Measurements from ENCODE around the gene ESPN.
"Not testable (repeated sequence)": the region's sequence is repeated elsewhere in the genome, so short reads cannot be mapped to it uniquely, and the experiment has no call there.

ESPN gene

GRCh38 chr1:6447016-6447817 is 22.6 kb downstream of the ESPN start:
- DNase-seq (ENCODE audit: low read depth in 2 of 3, low spot score in 2 of 3) = no peak

GRCh38 chr1:6447818-6448748 is 23.5 kb downstream of the ESPN start:
- DNase-seq (ENCODE audit: low read depth in 2 of 3, low spot score in 2 of 3) = no peak

GRCh38 chr1:6448749-6449631 is 24.4 kb downstream of the ESPN start:
- no peak for DNase-seq (ENCODE audit: low read depth in 2 of 3, low spot score in 2 of 3)

GRCh38 chr1:6450005-6450450 is 25.5 kb downstream of the ESPN start:
- DNase-seq (ENCODE audit: low read depth in 2 of 3, low spot score in 2 of 3) = no peak

DNA sequence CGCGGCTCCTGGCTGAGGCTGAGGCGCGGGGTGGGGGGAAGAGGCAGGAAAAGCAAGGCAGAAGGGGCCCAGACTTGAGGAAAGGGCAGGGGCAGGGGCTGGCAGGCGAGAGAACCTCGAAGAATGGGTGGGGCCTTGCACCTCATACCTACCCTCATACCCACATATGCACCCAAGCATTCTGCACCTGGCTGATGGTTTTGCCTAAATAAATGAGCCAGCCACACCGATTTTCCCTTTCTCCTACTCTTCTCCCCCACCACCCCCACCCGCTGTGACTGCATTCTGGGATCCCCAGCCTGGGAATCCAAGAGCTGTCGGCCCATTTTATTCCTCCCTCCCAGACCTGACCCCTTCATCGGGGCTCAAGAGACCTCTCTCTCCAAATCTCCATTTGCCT is 25.9 kb downstream of the ESPN start:
- not testable (repeated sequence) for DNase-seq (ENCODE audit: low read depth in 2 of 3, low spot score in 2 of 3)

GRCh38 chr1:6450943-6451373 is 26.4 kb downstream of the ESPN start:
- DNase-seq (ENCODE audit: low read depth in 2 of 3, low spot score in 2 of 3) = no peak

DNA sequence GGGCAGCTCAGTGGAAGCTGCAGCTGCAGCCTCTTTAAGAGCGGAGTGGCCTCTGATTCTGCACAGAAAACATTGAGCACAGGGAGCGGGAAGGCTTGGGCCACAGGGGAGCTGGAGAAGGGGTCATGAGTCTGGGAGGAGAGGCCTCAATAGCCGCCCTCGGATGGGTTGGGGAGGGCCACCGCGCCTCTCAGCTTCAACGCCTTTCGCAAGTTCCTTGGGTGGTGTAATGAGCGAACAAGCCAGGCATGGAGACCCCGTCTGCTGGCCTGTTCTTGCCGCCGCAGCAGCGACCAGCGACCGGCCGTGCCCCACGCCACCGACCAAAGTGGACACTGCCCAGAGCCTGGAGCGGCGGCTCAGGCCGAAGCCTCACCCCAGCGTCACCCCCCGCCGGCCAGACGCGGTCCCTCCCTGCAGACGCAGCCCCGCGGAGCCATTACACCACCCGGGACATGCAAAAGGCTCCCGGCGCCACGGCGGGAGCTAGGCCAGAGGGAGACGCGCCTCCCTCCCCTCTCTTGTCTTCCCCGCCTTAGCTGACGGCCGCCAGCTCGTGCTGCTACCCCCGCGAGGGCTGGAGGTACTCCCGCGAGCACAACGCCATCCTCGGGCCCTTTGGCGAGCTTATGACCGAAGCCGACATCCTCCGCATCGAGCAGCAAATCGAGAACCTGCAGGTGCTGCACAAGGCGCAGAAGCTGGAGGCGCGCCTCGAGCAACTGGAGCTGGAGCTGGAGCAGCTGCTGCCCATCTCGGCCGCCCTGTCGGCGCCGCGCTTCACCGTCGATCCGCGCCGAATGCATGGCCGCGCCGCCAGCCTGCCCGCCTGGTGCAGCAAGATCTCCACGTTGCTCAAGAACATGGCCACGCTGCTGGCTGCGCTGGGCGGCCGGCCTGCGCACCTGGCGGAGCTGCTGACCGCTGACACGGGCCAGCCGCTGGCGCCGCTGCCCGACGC is 29.6 kb downstream of the ESPN start:
- not testable (repeated sequence) for DNase-seq (ENCODE audit: low read depth in 2 of 3, low spot score in 2 of 3)

DNA sequence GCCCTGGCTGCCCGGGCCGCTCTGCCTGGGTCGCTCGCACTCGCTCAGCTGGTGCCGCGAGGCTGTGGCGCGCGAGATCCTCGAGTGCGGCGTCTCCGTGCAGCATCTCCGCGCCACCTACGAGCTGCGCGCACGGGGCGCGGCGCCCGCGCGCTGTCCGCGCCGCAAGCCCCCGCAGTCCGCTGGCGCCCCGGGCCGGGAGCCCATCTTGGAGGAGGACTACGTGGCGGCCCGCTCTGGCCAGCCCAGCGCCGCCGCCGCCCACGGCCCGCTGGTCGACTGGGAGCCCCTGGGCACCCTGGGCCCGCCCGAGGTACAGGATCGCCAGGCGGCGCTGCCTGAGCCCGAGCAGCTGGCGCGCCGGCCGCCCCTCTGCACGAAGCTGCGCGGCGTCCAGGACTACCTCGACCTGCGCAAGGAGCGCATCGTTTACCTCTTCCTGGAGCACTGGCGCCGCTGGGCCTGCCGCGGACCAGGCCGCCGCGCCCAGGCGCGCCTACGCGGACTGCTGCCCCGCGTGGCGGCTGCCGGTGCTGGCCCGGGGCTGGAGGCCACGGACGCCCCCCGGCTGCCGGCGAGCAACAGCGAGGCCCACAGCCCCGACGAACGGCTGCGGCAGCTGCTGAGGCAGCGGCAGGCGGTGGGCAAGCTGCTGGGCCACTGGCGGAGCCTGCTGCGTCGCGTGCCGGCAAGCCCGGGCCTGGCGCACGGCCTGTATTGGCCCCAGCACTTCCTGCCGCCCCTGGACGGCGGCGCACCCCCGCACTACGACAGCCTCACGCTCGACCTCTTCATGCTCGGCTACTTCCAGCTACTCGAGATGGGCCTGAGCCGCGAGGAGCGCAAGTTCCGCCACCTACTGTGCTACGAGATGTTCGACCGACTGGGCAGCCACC is 30.5 kb downstream of the ESPN start:
- no peak for DNase-seq (ENCODE audit: low read depth in 2 of 3, low spot score in 2 of 3)

DNA sequence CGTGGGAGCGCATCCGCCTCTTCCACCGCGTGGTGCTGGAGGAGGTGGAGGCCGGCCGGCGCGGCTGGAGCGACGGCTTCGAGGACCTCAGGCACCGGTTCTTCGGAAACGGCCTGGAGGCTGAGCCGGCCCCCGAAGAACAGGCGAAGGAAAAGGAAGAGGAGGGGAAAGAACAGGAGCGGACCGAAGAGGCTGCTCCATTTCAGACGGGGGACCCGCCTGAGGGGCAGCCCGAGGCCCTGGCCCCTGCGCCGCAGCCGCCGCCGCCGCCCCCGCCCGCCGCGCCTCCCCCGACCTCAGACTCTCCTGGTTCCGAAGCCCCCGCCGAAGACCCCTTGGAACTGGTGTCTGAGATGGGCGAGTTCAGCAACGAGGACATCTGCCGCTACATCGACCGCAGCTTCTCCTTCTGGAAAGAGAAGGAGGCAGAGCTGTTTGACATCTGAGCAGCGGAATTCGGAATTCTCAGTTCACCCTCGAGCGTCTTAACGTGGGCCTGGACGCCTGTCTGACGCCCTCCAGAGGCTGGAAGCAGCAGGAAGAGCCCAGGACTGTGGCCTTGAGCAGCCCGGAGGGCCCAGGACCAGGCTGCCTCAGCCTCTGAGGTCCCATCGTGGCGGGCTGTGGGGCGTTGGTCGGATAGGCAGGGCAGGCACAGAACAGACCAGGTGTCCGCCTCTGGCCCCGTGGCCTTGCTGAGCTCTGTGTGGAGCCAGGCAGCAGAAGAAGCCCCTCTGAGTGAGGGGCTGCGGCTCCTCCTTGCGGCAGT is 31.4 kb downstream of the ESPN start:
- DNase-seq (ENCODE audit: low read depth in 2 of 3, low spot score in 2 of 3) = not testable (repeated sequence)

- DNase-seq (ENCODE audit: low read depth in 2 of 3, low spot score in 2 of 3) = no peak
Measured at GRCh38 chr1:6456800-6457466, 32.4 kb downstream of the ESPN start.

GRCh38 chr1:6459850-6460265 is 35.3 kb downstream of the ESPN start:
- no peak for DNase-seq (ENCODE audit: low read depth in 2 of 3, low spot score in 2 of 3)

DNA sequence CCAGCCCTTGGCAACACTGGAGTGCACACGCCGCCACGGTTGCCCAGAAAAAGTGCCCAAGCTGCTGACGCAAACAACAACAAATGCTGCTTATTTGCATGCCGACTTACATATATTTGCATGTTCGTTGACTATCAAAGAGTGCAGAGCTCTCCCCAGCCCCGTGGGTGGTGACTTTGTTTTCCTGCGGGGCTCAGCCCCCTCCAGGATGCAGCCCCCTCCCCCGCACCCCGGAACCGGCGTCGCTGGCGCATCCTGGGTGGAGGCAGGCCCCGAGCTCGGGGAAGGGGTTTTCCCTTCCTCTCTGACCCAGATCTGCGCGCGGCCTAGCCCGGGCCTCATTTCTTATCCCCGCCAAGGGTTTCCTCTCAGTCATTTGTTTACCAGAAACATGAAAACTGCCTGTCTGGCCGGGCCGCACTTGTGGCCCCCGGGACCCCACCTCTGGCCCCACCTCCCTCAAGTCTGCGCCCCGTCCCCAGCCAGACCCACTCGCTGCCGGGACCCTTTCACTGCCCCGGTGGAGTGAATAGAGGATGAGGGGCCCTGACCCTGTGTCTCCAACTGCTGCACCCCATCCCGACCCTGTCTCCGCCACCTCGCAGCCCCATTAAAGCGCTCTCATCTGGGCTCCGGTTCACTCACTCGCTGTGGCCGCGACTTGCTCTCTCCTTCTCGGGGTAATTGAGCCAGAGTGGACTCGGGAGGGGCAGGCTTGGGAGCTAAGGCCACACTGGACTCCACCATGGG is 35.9 kb downstream of the ESPN start:
- peak in 2 of 3 experiments; percentile 55 to 61 for DNase-seq (ENCODE audit: low read depth in 2 of 3, low spot score in 2 of 3)

DNA sequence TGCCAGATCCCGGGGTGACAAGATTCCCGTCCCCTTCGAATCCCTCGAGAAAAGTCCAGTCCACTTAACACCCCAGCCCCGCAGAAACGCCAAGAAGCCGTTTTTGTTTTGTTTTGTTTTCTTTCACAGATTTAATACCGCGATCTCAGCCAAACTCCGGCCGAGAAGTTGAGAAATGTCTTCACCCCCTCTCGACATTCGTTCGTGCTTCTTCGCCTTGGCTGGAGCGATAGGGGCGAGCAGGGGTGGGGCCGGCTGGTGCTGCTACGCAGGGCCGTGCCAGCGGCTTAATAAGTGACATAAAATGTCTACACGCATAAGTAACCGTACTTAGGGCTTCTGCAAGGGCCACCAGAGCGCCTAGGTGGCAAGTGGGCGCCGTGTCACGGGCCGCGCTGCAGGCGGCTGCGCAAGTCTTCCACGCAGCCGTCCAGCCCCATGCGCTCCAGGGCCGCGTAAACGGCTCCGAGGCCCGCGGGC is 36.5 kb downstream of the ESPN start:
- DNase-seq (ENCODE audit: low read depth in 2 of 3, low spot score in 2 of 3) = no peak

DNA sequence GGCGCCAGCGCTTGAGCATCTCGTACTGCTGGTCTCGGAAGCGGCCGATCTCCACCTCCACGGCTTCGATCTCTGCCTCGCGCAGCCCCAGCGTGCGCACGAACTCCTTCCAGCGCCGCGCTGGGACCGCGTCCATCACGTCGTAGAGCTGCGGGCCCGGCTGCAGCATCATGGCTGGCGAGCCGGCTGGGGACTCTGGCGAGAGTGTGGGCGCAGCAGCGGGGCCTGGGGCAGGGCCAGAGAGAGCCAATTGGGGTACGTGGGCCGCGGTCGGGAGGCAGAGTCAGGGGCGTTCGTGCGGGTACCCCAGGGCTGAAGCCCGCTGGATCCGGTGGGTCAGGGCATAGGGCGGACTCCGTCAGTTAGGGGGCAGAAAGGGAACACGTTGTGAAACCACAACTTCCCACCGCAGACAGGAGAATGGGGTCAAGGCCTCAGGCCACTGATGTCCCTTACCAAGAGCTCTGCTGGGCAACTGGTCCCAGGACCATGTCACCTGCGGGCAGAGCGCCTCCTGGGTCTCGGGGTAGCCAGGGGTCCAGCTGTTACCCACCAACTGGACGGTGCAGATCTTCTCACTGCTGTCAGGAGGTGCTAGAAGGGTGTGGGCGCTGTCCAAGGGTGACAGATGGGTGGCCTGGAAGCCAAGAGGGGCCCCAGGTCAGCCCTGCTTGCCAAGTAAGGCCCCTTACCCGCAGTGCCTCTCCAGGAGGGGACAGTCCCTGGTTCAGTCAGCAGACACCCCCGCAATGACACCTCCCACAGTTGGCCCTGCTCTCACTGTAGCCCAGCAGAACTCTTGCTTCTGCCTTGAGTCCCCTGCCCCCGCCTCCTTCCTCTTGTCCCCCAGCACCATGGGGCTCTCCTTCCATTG is 37.2 kb downstream of the ESPN start:
- DNase-seq (ENCODE audit: low read depth in 2 of 3, low spot score in 2 of 3) = no peak

- DNase-seq (ENCODE audit: low read depth in 2 of 3, low spot score in 2 of 3) = no peak
Measured at GRCh38 chr1:6462412-6463119, 38.0 kb downstream of the ESPN start.
